ENCODE measurements around the gene HOXB1.
"Not testable (repeated sequence)": the region's sequence is repeated elsewhere in the genome, so short reads cannot be mapped to it uniquely, and the experiment has no call there.

HOXB1 gene

DNA sequence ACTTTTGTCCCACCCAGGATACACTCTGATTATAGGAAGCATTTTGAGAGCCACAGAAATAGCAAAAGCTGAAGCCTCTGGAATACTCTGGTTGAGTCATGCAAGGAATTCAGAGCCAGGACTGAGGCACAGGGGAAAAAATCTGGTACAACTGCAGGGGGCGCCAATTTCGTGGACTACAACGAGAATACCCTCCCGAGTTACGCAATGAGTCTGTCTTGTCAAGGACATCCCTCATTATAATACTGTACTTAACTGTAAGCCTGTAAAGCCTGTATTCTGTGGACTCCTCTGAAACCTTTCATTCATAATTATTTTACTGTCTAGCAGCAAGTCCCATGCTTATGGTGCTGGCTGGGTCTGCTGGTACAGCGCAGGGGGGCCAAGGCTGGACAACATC is 7.8 kb downstream of the HOXB1 start:
- in situ Hi-C loops (cut with MboI; ENCODE audit: low sequenced_read_pairs), result no loop called here

DNA sequence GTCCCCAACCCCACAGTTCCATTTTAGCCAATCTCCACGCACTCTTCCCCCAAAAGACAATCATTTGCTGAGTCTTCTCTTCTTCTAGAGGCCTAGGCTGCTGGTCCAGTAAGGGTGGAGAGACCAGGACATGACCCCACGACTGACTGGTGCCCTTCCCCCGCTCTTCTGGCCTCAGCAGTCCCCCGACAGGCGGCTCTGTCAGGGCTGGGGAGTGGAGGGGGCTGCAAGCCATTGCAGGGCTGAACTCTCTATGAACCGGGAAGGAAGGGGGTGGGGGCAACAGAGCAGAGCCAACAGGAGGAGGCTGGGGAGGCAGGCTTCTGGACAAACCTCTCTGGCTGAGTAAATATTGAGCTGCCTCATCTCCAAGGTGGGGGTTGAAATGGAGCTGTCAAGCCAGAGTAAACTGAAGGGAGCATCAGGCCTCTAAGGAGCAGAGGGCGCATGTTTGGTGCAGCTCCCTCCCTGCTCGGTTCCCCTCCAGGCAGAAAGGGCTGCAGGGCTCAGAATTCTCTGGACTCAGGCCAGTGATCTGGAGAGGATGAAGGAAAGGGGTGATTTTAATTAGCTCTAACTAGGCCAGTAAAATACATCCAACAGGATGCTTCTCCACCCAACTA is 8.7 kb downstream of the HOXB1 start:
- in situ Hi-C loops (cut with MboI; ENCODE audit: low sequenced_read_pairs), result no loop called here

DNA sequence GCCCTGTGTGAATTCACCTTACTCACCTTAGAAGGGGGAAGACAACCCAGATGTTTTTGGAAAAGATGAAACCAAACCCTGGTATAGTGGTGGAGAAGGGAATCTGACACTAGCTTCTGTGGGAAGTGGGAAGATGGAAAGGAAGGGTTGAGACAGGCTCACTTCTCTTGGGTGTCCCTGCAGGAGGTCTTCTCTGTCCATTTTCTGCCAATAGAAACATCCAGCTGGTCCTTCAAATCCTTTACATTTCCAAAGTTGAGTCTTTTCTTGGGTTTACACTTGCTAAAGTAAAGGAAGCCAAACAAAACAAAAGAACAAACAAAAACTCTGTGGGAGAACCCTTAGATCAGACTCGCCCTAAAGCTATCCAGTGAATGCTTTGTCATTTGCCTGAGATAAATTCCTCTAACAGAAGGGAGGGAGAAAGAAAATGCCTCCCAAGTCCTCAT is 10.2 kb downstream of the HOXB1 start:
- in situ Hi-C loops (cut with MboI; ENCODE audit: low sequenced_read_pairs), result no loop called here

DNA sequence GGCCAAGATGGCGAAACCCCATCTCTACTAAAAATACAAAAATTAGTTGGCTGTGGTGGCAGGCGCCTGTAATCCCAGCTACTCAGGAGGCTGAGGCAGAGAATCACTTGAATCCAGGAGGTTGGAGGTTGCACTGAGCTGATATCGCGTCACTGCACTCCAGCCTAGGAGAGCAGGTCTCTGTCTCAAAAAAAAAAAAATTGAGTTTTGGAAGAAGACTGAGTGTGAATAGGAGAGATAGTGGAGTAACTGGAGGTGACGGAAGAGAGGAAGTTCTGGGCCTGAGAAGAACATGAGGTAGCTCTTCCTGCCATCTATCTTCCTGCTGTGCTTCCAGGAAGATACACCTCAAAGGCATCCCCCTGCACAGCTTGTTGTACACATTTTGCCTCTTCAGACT is 11.4 kb downstream of the HOXB1 start:
- in situ Hi-C loops (cut with MboI; ENCODE audit: low sequenced_read_pairs), result no loop called here

DNA sequence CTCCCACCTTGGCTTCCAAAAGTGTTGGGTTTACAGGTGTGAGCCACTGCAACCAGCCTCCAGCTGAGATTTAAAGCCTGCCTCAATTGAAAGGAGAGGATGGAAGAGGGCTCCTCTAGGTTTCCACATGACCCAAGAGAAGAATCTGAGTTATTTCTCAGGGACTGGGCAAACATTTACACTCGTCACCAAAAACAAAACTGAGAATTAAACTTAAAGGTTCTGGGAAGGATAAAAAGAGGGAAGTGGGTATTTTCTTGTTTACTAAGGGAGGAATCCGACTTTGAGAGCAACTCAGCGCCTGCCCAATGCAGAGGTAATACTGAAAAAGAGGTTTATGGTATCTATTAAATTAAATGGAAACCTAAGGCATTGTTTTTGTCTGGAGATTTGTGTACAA is 13.3 kb downstream of the HOXB1 start:
- in situ Hi-C loops (cut with MboI; ENCODE audit: low sequenced_read_pairs), result no loop called here

DNA sequence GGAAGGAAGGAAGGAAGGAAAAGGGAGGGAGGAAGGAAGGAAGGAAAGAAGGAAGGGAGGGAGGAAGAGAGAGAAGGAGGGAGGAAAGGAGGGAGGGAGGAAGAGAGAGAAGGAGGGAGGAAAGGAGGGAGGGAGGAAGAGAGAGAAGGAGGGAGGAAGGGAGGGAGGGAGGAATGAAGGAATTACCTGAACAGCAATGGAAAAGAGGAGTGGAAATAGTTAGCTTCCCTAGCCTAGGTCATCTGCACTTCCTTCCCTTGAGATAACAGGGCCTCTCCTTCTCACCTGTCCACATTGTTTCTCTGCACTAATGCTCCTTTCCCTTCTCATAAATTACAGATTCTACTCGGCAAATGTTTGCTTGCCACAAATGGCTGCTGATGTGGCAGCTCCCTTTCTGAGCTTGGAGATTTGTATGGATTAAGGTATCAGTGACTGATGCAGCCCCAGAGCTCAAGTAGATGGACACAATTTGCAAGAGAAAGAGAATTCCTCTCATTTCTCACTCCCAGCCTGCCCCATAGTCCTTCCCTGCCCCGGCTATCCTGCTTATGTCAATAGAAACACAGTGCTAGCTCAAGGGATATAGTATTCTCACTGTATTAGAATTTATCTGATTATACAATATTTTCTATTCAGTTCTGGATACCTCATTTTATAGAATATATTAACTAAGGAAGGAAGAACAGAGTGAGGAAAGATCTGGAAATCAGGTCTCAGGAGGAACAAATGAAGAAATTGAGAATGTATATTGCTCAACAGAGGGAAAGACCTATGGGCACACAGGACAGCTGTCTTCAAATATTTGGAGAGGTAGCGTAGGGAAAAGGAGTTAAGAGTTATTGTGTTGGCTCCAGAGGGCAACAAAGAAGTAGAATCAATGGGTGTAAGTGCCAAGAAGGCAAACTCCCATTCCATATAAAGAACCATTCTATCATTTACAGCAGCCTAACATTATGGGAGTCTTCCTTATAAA is 14.6 kb downstream of the HOXB1 start:
- in situ Hi-C loops (cut with MboI; ENCODE audit: low sequenced_read_pairs), result no loop called here

DNA sequence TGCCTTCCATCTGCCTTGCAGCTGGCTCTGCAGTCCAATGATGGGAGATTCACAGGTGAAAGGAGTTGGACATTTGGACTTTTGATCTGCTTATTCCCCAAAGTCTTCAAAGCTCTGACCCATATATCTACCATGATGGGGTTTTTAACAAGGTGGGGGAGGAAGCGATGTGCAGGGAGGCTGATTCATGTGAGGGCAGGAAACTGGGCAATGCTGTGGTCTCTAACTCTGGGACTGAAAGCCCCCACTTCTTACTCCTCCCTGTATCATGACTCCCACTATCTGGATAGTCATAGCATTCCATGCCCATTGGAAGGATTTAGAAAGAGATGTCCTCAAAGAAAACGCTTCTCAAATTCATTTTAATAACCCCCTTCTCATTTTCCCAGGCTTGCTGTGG is 16.3 kb downstream of the HOXB1 start:
- in situ Hi-C loops (cut with MboI; ENCODE audit: low sequenced_read_pairs), result no loop called here

DNA sequence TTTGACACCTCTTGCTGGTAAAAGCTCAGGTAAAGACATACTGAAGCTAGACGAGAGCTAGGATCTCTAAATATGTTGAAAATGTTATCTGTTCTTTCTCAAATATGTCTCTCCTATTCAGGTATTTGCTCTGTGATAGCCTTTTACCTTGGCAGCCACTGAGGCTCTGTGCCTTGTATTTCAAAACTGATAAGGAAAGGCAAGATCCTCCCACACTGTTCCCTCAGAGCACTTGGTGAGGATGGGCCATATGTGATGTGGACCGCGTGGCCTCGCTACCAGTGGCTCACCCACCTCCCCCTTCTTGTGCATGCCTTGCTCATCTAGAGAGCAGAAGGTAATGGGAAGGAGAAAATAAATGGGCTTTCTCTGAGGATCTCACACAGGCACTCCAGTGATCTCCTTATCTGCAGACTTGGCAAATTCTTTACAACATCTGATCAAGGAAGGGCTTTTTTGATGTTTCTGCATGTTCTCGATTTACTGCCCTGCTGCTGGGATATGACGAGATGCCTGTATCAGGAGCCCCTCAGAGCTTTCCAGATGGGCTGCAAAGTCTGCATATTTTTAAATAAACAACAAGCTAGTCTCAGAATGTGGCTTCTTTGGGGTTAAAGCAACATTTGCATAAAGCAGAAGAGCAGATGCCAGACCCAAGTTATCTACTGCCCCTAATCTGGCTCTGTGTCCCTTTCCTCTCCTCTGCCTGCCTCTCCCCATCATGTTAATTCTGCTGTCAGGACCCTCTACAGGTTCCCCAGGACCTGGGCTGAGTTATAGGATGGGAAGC is 16.9 kb downstream of the HOXB1 start:
- in situ Hi-C loops (cut with MboI; ENCODE audit: low sequenced_read_pairs), result no loop called here

DNA sequence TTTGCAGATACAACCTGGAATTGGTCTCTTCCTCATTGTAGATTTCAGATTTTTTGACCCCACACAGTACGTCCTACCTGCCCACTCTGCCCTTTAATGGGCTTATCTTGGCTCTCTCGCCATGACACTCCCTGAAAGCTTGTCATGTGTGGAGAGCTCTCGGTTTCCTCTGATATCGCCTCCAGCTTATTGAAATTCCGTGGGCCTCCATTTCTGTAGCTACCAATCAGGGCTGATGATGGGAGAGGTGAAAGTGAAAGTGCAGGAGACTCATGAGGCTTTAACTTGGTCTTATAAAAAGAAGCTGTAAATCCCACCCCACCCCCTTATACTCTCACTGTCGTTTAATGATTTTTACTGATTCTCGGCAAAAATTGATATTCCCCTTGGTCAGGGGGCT is 17.7 kb downstream of the HOXB1 start:
- in situ Hi-C loops (cut with MboI; ENCODE audit: low sequenced_read_pairs), result no loop called here

DNA sequence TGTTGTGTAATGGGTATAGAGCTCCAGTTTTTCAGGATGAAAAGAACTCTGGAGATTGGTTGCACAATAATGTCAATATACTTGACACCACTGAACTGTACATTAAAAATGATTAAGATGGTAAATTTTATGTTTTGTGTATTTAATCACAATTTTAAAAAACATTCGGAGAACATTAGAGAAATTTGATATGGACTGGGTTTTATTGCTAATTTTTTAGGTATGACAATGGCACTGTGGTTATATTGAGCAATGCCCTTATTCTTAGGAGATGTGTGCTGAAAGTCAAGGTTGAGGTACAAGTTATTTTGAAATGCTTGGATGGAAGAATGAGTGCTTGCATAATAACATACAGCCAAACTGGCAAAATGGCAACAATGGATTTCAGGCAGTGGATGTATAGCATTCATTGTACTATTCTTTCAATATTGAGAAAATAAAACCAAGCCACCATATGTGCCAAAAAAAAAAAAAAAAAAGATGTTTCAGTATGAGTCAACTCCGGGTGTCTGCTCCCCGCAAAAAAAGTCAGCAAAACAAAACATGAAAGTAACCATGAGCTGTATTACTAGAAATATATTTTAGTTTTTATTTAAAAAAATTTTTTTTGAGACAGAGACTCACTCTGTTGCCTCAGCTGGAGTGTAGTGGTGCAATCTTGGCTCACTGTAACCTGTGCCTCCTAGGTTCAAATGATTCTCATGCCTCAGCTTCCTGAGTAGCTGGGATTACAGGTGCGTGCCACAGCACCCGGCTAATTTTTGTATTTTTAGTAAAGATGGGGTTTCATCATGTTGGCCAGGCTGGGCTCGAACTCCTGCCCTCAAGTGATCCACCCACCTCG is 19.8 kb downstream of the HOXB1 start:
- in situ Hi-C loops (cut with MboI; ENCODE audit: low sequenced_read_pairs), result no loop called here

DNA sequence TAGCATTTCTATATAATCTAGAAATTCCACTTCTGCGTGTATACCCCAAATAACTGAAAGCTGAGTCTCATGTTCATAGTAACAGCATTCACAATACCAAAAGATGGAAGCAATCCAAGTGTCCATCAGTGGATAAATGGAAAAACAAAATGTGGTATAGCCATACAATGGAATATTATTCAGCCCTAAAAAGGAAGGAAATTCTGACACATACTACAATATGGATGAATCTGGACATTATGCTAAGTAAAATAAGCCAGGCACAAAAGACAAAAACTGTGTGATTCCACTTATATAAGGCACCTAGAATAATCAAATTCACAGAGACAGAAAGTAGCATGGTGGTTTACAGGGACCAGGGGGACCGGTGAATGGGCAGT is 20.4 kb downstream of the HOXB1 start:
- in situ Hi-C loops (cut with MboI; ENCODE audit: low sequenced_read_pairs), result no loop called here

DNA sequence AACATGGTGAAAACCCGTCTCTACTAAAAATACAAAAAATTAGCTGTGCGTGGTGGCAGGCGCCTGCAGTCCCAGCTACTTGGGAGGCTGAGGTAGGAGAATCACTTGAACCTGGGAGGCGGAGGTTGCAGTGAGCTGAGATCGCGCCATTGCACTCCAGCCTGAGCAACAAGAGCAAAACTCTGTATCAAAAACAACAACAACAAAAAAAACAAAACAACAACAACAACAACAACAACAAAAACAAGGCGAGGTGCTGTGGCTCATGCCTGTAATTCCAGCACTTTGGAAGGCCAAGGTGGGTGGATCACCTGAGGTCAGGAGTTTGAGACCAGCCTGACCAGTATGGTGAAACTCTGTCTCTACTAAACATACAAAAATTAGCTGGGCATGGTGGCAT is 21.1 kb downstream of the HOXB1 start:
- in situ Hi-C loops (cut with MboI; ENCODE audit: low sequenced_read_pairs), result not testable (repeated sequence)

DNA sequence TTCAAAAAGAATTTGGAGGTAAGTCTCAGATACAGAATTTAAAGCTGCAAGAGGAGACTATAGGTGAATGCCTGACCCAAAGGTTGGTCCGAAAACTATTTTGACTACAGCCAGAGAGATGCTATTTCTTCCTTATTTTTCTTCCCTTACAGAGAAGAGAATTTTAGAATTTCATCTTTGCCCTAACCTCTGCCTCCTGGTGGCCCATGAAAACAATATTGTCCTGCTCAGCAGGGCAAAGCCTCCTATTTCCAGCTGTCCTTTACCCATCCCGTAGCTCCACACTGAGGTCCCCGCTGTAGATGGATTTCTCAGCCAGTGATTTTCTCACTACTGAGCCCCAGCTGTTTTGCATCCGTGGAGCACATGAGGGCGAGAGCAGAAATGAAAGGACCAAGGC is 24.6 kb downstream of the HOXB1 start:
- in situ Hi-C loops (cut with MboI; ENCODE audit: low sequenced_read_pairs), result no loop called here

DNA sequence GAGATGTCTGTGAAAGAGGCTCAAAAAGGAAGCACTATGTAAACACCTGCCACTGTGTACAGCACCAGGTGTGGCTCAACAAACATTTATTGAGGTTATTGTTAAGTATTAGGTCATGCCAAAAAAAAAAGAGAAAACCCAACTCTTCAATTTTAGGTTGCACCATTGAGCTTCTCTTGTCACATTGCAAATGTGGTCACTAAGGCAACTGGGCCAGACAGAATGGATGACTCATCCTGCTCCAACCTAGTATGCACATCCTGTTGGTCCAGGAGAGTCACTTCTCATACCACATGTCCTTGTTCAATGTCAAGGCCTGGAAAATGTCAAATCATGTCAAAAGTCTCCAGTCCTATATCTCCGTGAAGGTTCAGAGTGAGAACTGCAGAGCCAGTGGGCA is 25.0 kb downstream of the HOXB1 start:
- in situ Hi-C loops (cut with MboI; ENCODE audit: low sequenced_read_pairs), result no loop called here

DNA sequence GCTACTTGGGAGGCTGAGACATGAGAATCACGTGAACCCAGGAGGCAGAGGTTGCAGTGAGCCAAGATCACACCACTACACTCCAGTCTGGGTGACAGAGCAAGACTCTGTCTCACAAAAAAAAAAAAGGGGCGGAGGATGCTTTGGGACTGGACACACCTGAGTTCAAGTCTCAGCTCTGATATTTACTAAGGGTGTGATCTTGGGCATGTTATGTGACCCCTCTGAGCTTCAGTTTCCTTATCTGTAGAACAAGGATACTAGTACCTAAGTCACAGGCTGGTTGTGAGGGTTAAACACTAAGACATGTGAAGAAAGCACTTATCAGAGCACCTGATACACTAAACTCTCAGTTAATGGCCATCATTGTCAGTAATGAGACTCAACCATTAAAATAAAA is 25.9 kb downstream of the HOXB1 start:
- in situ Hi-C loops (cut with MboI; ENCODE audit: low sequenced_read_pairs), result no loop called here

DNA sequence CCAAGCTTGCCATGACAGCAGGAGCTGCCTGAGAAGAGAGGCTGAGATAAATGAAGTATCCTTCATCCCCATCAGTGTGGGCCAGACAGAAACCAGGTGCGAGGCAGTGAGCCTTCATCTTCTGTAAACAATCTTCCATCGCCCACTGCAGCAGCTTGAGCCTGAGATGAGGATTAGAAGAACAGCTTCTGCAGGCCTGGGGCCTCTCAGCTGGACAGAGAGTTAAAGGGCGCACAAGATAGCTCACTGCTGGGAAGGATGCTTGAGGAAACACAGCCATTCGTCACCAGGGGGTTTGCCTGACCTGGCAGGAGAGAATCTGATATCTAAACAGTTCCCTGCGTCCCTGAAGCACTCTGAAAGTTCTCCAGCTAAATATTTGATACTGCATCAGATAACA is 27.1 kb downstream of the HOXB1 start:
- in situ Hi-C loops (cut with MboI; ENCODE audit: low sequenced_read_pairs), result no loop called here

DNA sequence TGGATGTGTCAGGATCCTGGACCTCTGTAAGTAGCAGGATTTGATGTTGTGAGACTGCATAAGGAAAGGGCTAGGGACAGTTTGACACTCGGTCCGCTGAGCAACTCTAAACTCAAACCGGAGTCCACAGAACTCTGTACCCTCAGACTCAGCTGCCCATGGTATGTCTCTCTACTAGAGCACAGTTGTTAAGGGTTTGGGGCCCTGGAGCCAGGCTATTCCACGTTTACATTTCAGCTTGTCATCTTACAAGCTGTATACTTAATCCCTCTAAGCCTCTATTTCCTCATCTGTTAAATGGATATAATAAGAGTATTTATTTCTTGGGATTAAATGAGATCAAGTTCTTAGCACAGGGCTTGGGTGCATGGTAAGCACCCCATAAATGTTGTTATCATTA is 27.9 kb downstream of the HOXB1 start:
- in situ Hi-C loops (cut with MboI; ENCODE audit: low sequenced_read_pairs), result no loop called here

DNA sequence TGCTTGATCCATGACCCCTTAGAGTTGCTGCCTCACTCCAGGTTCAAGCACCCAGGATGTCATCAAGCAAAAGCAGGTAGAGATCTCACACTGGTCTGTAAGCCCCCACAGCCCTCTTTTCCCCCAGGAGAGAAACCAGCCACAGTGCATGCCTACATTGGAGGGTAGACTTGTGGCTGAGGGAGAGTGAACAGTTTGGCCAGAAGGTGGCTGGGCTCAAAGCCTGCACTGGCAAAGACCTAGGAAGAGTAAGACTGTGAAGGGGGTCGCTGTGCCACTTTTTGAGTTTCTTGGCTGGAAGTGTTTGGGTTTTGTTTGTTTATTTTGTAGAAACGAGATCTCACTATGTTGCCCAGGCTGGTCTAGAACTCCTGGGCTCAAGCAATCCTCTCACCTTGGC is 28.5 kb downstream of the HOXB1 start:
- in situ Hi-C loops (cut with MboI; ENCODE audit: low sequenced_read_pairs), result no loop called here

DNA sequence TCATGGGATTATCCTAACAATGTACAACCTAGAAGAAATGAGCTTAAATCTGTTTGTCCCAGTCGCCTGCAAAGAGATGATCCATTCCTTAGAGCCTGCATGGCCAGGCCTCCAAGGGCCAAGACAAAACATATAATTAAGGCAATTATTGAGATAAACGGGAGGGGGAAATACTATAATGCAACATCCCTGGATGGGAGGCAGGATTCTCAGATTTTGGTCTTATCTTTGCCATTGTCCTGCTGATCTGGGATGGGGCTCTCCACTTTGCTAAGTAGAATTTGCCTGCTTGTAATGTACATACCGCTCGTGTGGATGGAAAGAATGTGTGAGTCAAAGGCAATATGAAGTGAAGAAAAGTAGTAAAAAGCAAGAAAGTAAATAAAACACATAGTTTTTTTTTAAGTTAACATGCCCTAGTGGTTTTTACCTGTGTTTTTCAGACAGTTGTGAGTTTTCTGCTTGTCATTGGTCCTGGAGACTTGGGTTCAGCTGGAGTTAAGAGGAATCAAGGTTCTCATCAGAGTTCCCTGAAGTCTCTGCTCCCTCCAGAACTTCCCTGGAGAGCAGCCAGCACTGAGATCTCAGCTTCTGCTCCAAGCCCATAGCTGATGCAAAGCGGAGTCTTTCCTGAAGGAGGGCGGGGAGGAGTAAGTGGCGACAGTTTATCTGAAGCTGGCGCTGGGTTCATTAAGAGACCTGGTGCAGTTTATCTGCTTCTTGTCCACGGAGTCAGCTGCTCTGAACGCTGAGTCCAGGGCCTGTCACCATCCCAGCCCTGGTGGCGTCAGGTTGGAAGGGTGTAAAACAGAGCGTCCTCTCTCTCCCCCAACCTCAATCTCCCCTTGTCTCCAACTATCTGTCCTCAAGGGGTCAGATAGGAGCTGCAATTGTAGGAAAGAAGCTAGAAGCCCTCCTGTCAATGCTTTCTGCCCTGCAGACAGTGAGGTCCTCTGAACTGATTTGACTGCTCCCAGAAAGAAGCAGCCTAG is 30.1 kb downstream of the HOXB1 start:
- in situ Hi-C loops (cut with MboI; ENCODE audit: low sequenced_read_pairs), result no loop called here
